Measurements from ENCODE around the gene KRT7. TPM values are rescaled to one million over a fixed set of nuclear protein-coding genes. Genes with fewer than 3 reads are reported as not detected.
"Not testable (repeated sequence)": the region's sequence is repeated elsewhere in the genome, so short reads cannot be mapped to it uniquely, and the experiment has no call there.

KRT7 gene
- total RNA-seq, 1 experiment from 2014 or later: 2.3 TPM

DNA sequence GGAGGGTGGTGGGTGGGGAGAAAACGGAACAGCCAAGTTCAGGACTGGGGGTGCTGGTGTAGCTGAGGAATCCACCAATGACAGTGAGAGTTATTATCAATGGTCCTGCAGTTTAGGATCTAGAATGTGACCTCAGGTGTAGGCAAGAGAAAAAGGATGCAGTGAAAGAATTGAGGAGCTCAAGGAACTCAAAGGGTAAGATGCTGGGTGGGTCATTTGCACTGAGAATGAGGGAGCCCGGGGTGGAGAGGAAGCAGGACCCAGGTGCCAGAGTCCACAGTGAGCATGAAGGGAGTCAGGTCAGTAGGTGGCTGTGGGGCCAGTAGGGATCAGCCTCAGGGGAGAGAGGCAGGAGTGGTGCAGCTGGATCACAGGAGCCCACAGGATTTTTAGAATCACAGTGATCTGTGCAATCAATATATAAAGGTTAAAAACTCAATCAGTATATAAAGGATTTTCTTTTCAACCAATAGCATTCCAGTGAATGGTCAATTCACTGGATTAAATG is 3.2 kb upstream of the KRT7 start:
- DNase-seq (ENCODE audit: low read depth): no peak

DNA sequence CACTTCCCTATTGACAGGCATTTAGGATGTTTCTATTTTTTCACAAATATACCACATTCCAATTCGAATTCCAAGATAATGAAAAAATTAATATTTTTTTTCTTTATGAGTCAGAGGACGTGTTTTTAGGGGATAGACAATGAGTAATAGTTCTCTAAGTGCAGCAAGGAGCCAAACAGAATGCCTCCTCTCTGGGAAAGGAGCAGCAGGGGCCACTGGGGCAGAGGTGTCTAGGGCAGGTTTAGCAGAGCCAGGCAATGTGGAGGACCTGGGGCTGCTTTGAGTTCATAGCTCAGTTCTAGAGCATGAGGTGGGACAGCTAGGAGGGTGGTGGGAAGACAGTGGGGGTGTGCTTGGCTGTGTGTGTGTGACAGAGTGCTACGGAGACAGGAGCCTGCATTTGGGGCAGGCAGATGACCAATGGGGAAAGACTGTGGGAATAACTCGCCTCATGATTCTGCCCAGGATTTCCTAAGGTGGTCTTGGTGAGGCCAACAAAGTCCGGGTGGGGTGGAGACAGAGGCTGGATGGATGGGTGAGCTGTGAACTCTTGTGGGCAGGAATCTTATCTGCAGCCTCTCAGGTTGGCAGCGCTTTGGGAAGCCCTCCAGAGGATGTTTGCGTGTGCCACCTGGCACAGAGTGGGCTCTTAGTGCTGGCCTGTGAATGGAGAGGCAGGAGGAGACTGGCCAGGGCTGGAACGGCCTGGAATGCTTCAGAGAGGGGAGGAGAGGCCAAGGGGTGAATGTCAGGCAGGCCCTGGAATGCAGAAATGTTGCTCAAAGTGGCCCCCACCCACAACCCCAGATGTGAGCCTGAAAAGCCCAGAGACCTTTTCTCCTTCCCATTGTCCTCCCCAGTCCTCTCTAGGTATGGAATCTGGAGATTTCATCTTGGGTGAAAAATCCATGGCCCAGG is 2.4 kb upstream of the KRT7 start:
- DNase-seq (ENCODE audit: low read depth): no peak

- DNase-seq (ENCODE audit: low read depth): no peak
These were observed 1.5 kb upstream of the KRT7 start for GRCh38 chr12:52231305-52232202.

- DNase-seq (ENCODE audit: low read depth): no peak
These were observed 805 bp upstream of the KRT7 start for GRCh38 chr12:52232203-52232673.

DNA sequence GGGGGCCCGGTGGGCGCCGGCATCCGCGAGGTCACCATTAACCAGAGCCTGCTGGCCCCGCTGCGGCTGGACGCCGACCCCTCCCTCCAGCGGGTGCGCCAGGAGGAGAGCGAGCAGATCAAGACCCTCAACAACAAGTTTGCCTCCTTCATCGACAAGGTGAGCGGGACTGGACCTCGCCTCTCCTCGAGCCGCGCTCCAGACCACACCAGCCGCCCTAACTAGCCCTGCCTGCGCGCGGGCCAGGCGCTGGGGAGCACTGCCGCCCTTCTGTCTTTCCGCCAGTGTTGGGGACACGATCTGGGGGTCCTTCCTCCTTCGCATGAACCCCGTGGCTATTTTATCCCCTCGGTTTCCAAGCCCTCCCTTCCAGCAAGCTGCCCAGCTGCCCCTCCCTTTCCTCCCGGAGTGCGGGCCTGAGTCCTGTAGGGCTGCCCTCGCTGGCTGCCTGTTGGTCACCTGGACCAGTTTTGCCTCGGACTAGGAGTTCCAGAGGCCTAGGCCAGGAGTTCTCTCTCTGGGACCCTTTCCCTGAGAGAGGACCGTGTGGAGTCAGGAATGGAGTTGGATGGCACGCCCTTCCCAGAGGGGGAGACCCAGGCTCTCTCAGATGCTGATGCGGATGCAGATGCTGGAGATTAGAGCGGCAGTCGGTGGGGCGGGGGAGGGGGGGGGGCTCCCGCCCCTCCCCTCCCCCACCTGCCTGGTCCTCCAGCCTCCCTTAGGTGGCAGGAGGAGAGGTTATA is 592 bp downstream of the KRT7 start:
- no peak for DNase-seq (ENCODE audit: low read depth)

- no peak for DNase-seq (ENCODE audit: low read depth)
These were observed 1.3 kb downstream of the KRT7 start for GRCh38 chr12:52234223-52234810.

DNA sequence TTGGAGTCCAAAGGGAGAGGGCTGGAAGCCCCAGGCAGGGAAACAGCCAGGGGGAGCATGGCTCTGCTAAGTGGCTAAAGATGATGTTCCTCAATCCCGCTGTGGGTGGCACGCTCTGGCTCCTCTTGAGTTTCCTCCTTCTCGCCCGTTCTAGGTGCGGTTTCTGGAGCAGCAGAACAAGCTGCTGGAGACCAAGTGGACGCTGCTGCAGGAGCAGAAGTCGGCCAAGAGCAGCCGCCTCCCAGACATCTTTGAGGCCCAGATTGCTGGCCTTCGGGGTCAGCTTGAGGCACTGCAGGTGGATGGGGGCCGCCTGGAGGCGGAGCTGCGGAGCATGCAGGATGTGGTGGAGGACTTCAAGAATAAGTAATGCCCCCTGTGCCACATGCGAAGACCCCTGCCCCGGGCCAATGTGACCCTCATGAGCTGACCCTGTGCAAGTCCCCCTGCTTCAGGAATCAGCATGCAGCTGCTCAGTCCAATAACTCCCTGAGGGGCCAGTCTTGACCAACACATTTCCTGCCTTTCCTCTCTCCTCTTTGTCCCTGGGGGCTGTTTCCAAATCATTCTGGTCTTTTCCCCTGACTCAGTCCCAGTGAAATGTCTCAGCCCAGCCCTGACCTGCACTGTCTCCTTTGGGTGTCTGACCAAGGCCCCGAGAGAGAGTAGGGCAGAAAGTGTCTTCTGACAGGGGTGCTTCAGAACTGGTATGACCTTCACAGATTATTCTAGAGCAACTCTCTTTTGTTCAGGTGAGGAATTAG is 2.1 kb downstream of the KRT7 start:
- peak; percentile 50 for DNase-seq (ENCODE audit: low read depth)

- DNase-seq (ENCODE audit: low read depth): no peak
These were observed 2.8 kb downstream of the KRT7 start for GRCh38 chr12:52235822-52236361.

- no peak for DNase-seq (ENCODE audit: low read depth)
These were observed 3.5 kb downstream of the KRT7 start for GRCh38 chr12:52236386-52237050.

DNA sequence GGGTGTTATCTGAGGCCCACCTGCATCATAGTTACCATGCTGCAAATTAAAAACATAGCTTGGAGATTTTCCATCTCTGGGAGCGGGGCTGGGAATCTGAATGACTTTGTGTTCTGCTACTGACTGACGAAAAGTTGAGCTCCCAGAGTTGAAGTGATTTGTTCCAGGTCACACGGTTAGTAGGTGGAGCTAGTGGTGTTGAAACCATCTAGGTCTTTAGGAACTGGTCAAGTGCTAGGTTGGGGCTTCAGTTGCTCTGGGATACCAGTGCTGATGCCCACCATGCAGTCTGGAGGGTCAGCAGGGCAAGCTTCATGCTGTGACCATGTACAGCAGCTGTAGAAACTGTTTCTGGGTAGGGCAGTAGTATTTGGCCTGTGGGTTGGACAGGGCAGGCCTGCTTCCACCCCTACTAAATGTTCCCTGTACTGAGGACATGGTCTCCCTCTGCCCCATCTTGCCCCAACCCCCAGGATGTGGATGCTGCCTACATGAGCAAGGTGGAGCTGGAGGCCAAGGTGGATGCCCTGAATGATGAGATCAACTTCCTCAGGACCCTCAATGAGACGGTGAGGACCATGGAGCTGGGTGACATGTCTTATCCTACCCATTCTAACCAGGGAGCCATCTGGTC is 5.3 kb downstream of the KRT7 start:
- DNase-seq (ENCODE audit: low read depth): no peak

DNA sequence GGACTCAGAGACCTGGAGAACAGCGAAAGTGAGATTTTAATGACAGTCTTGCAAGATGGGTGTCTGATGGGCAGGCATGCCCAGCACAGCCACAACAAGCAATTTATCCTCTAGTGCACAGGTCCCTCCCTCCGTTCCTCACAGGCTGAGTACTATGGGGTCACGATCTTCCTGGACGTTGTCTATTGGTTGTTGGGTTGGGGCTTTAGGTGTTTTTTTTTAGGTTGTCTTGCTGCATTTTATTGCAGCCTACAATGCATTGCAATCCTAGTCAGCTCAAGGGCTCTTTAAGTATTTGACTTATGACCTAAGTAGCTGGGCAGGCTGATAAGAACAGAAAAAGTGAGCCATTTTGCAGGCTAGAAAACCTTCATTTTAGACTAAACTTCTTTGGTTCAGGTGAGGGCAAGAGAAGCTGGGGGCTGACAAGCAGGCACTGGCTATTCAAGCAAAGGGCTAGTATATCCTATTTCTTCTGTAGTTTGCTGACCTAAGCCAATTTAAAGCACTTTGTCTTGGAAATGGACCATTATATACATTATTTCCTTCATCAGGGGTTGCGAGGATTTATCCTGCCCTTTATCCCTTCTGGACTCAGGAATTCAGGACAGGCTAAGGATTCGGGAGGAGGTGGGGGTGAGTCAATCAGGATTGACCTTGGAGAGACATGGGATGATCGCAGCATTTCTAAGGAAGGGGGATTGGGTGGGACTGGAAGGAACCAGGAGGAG is 6.0 kb downstream of the KRT7 start:
- no peak for DNase-seq (ENCODE audit: low read depth)

DNA sequence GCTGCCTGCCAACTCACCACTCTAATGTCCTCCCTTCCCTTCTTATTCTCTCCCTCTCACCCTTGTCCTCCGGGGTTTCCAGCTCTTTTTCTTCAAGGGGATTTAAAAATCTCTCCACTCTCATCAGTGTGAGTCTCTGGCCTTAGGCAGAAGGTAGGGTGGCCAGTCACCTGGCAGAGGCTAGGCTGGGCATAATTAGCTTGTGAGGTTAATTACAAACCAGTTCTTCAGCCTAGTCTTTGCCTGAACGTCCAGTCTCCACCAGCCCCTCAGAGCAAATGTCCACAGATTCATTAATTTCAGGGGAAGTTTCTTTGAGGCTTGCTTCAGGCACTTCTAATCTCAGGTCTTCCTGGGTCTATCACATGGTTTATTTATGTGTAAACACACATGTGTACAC is 6.7 kb downstream of the KRT7 start:
- no peak for DNase-seq (ENCODE audit: low read depth)

DNA sequence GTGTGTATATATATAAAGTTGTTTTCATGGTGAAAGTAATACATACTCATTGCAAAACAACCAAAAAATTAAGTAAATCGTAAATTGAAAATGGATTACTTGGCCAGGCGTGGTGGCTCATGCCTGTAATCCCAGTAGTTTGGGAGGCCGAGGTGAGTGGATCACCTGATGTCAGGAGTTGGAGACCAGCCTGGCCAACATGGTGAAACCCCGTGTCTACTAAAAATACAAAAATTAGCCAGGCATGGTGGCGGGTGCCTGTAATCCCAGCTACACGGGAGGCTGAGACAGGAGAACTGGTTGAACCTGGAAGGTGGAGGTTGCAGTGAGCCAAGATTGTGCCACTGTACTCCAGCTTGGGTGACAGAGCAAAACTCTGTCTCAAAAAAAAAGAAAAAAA is 7.2 kb downstream of the KRT7 start:
- not testable (repeated sequence) for DNase-seq (ENCODE audit: low read depth)

DNA sequence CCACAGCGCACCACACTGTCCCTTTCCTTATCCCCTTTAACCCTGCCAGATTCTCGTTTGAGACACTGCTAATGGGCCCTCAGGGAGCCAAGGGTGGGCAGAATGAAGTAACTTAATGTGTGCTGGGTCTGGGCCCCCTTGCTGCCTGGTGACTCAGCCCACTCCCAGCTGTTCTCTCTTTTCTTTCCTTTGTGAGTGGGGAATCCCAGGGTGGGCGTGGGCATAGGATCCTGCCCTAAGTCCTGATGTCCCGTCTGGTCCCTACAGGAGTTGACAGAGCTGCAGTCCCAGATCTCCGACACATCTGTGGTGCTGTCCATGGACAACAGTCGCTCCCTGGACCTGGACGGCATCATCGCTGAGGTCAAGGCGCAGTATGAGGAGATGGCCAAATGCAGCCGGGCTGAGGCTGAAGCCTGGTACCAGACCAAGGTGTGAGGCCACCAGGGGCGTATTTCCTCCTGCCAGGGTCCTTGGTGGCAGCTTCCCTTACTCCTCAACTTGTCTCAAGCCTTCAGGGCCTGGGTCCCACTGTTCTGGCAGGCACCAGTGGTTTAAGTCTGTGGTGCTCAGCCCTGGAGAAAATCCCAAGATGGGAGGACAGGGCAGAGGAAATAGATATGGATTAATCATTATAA is 8.3 kb downstream of the KRT7 start:
- no peak for DNase-seq (ENCODE audit: low read depth)

DNA sequence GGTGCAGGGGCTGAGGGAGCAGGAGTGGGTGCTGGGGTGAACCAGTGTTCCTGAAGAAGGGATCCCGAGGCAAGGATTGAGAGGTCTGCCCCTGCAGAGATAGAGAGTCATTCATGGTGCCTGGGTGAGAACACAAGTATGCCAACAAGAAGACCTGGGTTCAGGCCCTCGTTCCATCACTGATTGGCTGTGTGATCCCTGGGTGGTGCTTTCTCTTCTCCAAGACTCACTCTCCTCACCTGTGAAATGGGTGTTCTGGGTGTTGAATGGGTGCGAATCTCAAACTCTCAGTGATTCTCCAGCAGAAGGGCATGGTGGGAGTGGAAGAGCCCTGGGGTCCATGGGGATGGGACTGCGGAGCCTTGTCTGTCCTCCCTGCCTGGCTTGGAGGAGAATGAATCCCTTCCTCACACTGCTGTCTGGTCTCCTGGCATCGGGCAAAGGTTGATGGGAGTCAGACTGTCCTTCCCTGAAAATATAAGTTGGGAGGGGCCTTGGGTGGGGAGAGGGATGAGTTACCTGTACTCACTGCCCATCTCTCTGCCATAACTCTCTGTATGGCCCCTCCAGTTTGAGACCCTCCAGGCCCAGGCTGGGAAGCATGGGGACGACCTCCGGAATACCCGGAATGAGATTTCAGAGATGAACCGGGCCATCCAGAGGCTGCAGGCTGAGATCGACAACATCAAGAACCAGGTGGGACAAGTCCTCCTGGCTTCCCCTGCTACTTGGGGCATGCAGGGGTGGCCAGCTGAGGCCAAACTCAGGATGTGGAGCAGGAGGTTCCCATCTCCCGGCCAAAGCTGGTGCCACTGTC is 9.6 kb downstream of the KRT7 start:
- no peak for DNase-seq (ENCODE audit: low read depth)

DNA sequence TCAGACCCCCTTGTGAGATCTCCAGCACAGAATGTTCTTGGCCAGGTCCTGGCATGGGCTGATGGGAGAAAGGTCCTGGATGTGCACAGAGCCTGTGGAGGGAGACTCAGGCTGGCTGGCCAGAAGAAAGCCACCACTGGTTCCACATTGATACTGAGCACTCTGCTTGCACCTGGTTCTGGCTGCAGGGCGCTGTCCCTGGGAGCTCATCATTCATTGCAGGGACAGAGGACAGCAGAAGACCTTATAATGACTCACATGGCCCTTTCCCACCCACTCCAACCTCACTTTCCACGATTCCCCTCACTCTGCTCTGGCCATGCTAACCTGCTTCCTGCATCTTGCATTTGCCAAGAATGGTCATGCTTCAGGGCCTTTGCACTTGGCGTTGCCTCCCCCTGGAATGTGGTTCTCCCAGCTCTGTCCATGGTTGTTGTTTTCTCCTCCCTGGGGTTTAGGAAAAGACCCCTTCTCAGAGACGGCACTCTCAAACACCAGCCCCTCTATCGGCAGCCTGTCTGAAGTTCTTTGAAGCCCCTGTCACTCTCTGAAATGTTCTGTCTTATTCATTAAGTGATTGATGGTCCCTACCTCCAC is 10.3 kb downstream of the KRT7 start:
- DNase-seq (ENCODE audit: low read depth): peak; percentile 69

Measured in RPMI7951 (cell line).